HFF-Myc (cell line): ENCODE results near the gene FAM78A.

Experiments used
- DNase-seq: peaks from one replicate; pipeline ENCODE4 v3.0.0-alpha.2; 2011; ENCODE audit warnings: low read depth; ENCODE audit errors: extremely low read depth
- H3K4me3 ChIP-seq: replicated peaks from 2 replicates; pipeline ENCODE4 v1.5.1; 2011; ENCODE audit warnings: low read depth, mild to moderate bottlenecking, control low read depth, low read length
- CTCF ChIP-seq: IDR thresholded peaks from 2 replicates; pipeline ENCODE4 v1.5.1; 2012; ENCODE audit warnings: mild to moderate bottlenecking, low read depth, low read length, control low read depth; ENCODE audit errors: missing control alignments

FAM78A gene

GRCh38 chr9:131276094-131276888 lies at the start of gene FAM78A:
TSS of gene FAM78A (minus strand) at chr9:131276510. CDS start at chr9:131276179, 331 bp downstream.
- DNase-seq, result no peak
- no peak for TF ChIP-seq CTCF
- H3K4me3 ChIP-seq, result peak within 1 kb of the TSS; percentile 32

- H3K4me3 ChIP-seq, result no peak overlapping the region
- no peak for DNase-seq
- TF ChIP-seq CTCF, result no peak
Observed at GRCh38 chr9:131324736-131325679, 48.7 kb upstream of the FAM78A start.

GRCh38 chr9:131323629-131324028 lies 47.3 kb upstream of the FAM78A start:
- no peak overlapping the region for H3K4me3 ChIP-seq
- no peak for DNase-seq
- TF ChIP-seq CTCF, result no peak

GRCh38 chr9:131320031-131320685 lies 43.8 kb upstream of the FAM78A start:
- DNase-seq, result no peak
- TF ChIP-seq CTCF, result no peak
- no peak overlapping the region for H3K4me3 ChIP-seq

GRCh38 chr9:131319486-131319885 lies 43.2 kb upstream of the FAM78A start:
- no peak for TF ChIP-seq CTCF
- no peak overlapping the region for H3K4me3 ChIP-seq
- no peak for DNase-seq

- DNase-seq, result peak; percentile 41
- H3K4me3 ChIP-seq, result no peak overlapping the region
- TF ChIP-seq CTCF, result no peak
Observed at GRCh38 chr9:131318231-131319085, 42.1 kb upstream of the FAM78A start.
